MCF 10A (cell line): ENCODE measurements around the gene CXCR1. TPM values are rescaled to one million over a fixed set of nuclear protein-coding genes. Genes with fewer than 3 reads are reported as not detected.

Experiments
- BruUV-seq: library from RNA; stranded (reverse); fragments of 400-500 nt; replicated peaks from 2 replicates; lab custom pipeline; 2021; lab: Mats Ljungman, UMichigan
- CTCF ChIA-PET: fragments of 300-600 bp; sonication (Branson Sonifier 250); formaldehyde crosslinking; extraction: SDS; loops from one replicate; lab custom pipeline; 2021; ENCODE audit warnings: antibody characterized with exemption, inconsistent platforms; lab: Yijun Ruan, JAX
- POLR2A ChIA-PET: fragments of 300-600, 350-650 bp; sonication (Branson Sonifier 250); formaldehyde crosslinking; extraction: SDS; loops from one replicate; lab custom pipeline; 2020; ENCODE audit warnings: antibody characterized with exemption, inconsistent platforms; lab: Yijun Ruan, JAX
- DNase-seq: peaks from one replicate; pipeline ENCODE4 v3.0.0-alpha.2; 2018; ENCODE audit not compliant: unreplicated experiment
- H3K27ac Mint-ChIP-seq: one replicate; pipeline ENCODE4 v1.8.0; 2022; ENCODE audit warnings: mild to moderate bottlenecking, low read depth, mixed read lengths; ENCODE audit not compliant: unreplicated experiment
- H3K27me3 Mint-ChIP-seq: one replicate; pipeline ENCODE4 v1.8.0; 2022; ENCODE audit warnings: mixed read lengths; ENCODE audit not compliant: insufficient read depth, unreplicated experiment
- H3K36me3 Mint-ChIP-seq: one replicate; pipeline ENCODE4 v1.8.0; 2022; ENCODE audit warnings: mild to moderate bottlenecking, moderate library complexity, mixed read lengths; ENCODE audit not compliant: insufficient read depth, unreplicated experiment
- H3K4me1 Mint-ChIP-seq: one replicate; pipeline ENCODE4 v1.8.0; 2022; ENCODE audit warnings: mixed read lengths; ENCODE audit not compliant: insufficient read depth, unreplicated experiment
- H3K4me3 Mint-ChIP-seq: one replicate; pipeline ENCODE4 v1.8.0; 2022; ENCODE audit warnings: mild to moderate bottlenecking, moderate library complexity, mixed read lengths; ENCODE audit not compliant: unreplicated experiment
- H3K9me3 Mint-ChIP-seq: one replicate; pipeline ENCODE4 v1.8.0; 2022; ENCODE audit warnings: mixed read lengths; ENCODE audit not compliant: unreplicated experiment
- intact Hi-C: fragments of 100-400 bp; cut with micrococcal nuclease; formaldehyde crosslinking; loops from 2 replicates; pipeline ENCODE4 v1.14.1; 2022
- total RNA-seq: library from RNA; stranded (reverse); gene quantifications from 2 replicates; pipeline ENCODE4 v1.2.3, GENCODE V29; 2022
- TF ChIP-seq, protein P1 (sequence below): fragments of 200-600 bp; IDR thresholded peaks from one replicate; pipeline ENCODE4 v1.8.0; 2022; ENCODE audit warnings: antibody characterized with exemption, mild to moderate bottlenecking; ENCODE audit not compliant: unreplicated experiment

The CXCR1 gene
- total RNA-seq, 1 experiment from 2014 or later, result 0.12 TPM

DNA sequence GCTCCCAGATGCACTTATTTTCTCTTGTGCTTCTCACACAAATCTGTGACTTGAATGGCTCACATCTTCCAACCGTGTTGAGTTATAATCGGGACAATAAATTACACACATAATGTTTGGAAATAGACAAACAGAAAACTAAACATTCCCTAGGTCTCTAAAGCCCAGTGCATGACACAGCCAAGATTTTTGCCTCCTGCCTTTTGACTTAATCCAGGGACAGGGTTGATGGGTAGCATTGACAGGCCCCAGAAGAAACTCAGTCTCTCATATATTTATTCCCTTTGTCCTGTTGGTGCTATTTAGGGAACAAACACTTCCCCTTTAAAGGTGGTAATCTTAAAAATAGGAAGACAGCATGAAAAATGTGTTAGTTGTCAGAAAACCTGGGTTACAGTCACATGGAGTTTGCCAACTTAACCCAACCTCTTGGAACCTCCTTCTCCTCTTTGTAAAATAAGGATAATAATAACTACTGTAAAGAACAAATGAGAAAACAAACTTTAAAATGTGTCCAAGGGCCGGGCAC, 26.2 kb upstream of the CXCR1 start:
- TF ChIP-seq, protein P1, sequence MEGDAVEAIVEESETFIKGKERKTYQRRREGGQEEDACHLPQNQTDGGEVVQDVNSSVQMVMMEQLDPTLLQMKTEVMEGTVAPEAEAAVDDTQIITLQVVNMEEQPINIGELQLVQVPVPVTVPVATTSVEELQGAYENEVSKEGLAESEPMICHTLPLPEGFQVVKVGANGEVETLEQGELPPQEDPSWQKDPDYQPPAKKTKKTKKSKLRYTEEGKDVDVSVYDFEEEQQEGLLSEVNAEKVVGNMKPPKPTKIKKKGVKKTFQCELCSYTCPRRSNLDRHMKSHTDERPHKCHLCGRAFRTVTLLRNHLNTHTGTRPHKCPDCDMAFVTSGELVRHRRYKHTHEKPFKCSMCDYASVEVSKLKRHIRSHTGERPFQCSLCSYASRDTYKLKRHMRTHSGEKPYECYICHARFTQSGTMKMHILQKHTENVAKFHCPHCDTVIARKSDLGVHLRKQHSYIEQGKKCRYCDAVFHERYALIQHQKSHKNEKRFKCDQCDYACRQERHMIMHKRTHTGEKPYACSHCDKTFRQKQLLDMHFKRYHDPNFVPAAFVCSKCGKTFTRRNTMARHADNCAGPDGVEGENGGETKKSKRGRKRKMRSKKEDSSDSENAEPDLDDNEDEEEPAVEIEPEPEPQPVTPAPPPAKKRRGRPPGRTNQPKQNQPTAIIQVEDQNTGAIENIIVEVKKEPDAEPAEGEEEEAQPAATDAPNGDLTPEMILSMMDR, result no peak
- intact Hi-C loops, result no loop called here
- POLR2A ChIA-PET, result no interaction called here
- Mint-ChIP-seq H3K4me1 (no peaks in the 10 kb centered on the region), H3K36me3 (no peaks in the 10 kb centered on the region), H3K9me3 (no peaks in the 10 kb centered on the region), H3K27me3 (peaks cover 7% of the 10 kb centered on the region), H3K4me3 (no peak overlapping the region), H3K27ac (no peak overlapping the region)
- BruUV-seq, result no TSS peak
- CTCF ChIA-PET, result no interaction called here
- no peak for DNase-seq

DNA sequence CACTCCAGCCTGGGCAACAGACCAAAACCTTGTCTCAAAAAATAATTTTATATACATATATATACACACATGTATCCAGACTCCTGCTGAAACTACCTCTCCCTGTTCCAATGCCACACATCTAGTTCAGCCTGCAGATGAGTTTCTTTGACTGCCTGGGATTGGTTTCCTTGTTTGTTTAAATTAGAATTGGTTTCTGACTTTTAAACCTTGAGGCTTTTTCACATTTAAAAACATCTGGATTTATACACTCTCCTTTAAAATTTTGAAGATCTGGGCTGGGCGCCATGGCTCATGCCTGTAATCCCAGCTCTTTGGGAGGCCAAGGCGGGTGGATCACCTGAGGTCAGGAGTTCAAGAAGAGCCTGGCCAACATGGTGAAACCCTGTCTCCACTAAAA, 21.8 kb upstream of the CXCR1 start:
- H3K4me3 Mint-ChIP-seq, result no peak overlapping the region

DNA sequence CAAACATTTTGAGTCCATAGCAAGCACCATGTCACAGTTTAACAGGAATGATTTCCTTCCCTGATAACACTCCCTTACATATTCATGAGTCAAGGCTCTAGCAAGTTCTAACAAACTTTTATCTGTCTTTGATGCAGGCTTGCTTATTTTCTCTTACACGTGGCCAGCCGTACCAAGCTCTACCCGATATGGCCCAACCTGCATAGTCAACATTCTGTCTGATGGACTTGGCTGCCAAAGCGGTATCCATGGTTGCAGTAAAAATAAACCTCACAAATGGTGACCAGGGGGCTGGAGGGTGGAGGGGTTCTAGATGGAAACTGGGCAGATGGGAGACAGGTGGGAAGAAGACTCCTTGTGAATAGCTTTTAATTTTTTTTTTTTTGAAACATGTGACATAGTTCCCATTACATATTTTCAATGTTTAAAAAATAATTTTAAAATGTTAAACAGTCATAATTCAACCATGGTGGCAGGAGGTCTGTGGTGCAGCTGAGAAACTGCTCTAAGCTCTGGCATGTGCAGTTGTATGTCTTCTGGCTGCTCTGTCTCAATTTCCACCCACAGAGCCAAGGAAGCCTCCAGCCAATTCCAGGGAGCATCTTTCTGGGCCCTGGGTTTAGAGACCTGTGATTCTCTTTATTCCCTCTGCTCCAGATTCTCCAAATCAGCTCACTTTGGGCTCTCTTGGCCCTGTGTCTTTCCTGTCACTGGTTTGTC, 20.7 kb upstream of the CXCR1 start:
- POLR2A ChIA-PET, result interaction anchor here (1.5 to 1.9 kb wide), 3 partner anchors 29 to 46 kb away, joined by 5 to 10 read pairs (median 5); partner anchors contain the start of gene ARPC2
- DNase-seq, result no peak

More for the DNA sequence above, 21.8 kb upstream of the CXCR1 start:
- Mint-ChIP-seq H3K36me3 (no peaks in the 10 kb centered on the region), H3K9me3 (no peaks in the 10 kb centered on the region), H3K27me3 (no peaks in the 10 kb centered on the region), H3K4me1 (peaks cover 6% of the 10 kb centered on the region), H3K27ac (no peak overlapping the region)
- DNase-seq, result no peak
- TF ChIP-seq, protein P1, result no peak
- no TSS peak for BruUV-seq
- intact Hi-C loops, result loop anchor here (5.0 kb wide), 1 partner anchor 209 kb away; the partner anchor contains the start of gene CTDSP1
- POLR2A ChIA-PET, result interaction anchor here (0.7 to 1.9 kb wide), 4 partner anchors 21 to 45 kb away, joined by 3 to 10 read pairs (median 5); partner anchors contain the start of gene ARPC2
- CTCF ChIA-PET, result interaction anchor here (0.6 to 1.7 kb wide), 4 partner anchors 41 to 200 kb away, joined by 3 to 4 read pairs (median 3); no protein-coding TSS in a partner anchor

More for the DNA sequence above, 20.7 kb upstream of the CXCR1 start:
- intact Hi-C loops, result loop anchor here (5.0 kb wide), 1 partner anchor 210 kb away; the partner anchor contains the start of gene CTDSP1
- CTCF ChIA-PET, result interaction anchor here (0.6 to 2.0 kb wide), 20 partner anchors 14 to 963 kb away, joined by 3 to 13 read pairs (median 3); partner anchors contain the start of gene GPBAR1
- Mint-ChIP-seq H3K9me3 (no peaks in the 10 kb centered on the region), H3K4me1 (peaks cover 6% of the 10 kb centered on the region), H3K27ac (no peak overlapping the region), H3K36me3 (no peaks in the 10 kb centered on the region), H3K27me3 (no peaks in the 10 kb centered on the region), H3K4me3 (no peak overlapping the region)
- TF ChIP-seq, protein P1, result no peak
- no TSS peak for BruUV-seq
